Mucosa of descending colon (tissue), 3 donors: ENCODE results near the gene IPO13. TPM values are rescaled to one million over a fixed set of nuclear protein-coding genes. Genes with fewer than 3 reads are reported as not detected.

Experiments
- ATAC-seq: fragments of 200-7000 bp; cut with Tn5 transposase; one replicate; pipeline ENCODE4 v1.9.1; 2020; ENCODE audit warnings: mild to moderate bottlenecking, moderate library complexity
- DNase-seq, 3 donors: peaks; one replicate each; pipeline ENCODE4 v3.0.0-alpha.2; 2020
- H3K36me3 ChIP-seq: fragments of 200-600 bp; one replicate; pipeline ENCODE4 v1.8.0; 2021; ENCODE audit warnings: low read depth, mild to moderate bottlenecking
- H3K4me1 ChIP-seq: fragments of 200-600 bp; one replicate; pipeline ENCODE4 v1.8.0; 2021; ENCODE audit warnings: low read depth, mild to moderate bottlenecking
- H3K4me3 ChIP-seq: fragments of 200-600 bp; one replicate; pipeline ENCODE4 v1.8.0; 2021; ENCODE audit warnings: mild to moderate bottlenecking
- H3K9me3 ChIP-seq: fragments of 200-600 bp; one replicate; pipeline ENCODE4 v1.8.0; 2021; ENCODE audit warnings: mild to moderate bottlenecking
- intact Hi-C, 2 donors: fragments of 100-400 bp; cut with DNase I in 1 of 2; cut with micrococcal nuclease in 1 of 2; formaldehyde crosslinking; loops; one replicate each; pipeline versions ENCODE4 v1.11.0 to v1.11.1; 2022; cut with DNase I, micrococcal nuclease
- total RNA-seq, 3 donors: library from RNA; stranded (reverse); fragmentation: NEBNext Ultra II Directional in 2 of 3; extraction: Animal tissue kit (Norgen Biotek cat#: 25700) in 2 of 3; gene quantifications; one replicate each; pipeline versions ENCODE4 v1.2.1 to v1.2.4, GENCODE V29; 2021 to 2023
- TF ChIP-seq, protein P1 (sequence below): fragments of 200-600 bp; IDR thresholded peaks from one replicate; pipeline ENCODE4 v1.8.0; 2022; ENCODE audit warnings: antibody characterized with exemption, mild to moderate bottlenecking
- donor health status: DM: no; HTN: no; CAD: no; lungs with moderate emphysema.
- donor health status: DM: no; HTN: no; CAD: no.
- donor health status: DM: no; HTN: yes; CAD: no.

IPO13 gene
- total RNA-seq, 3 donors from 2014 or later = 21.5 to 32.6 (median 22.3) TPM

DNA sequence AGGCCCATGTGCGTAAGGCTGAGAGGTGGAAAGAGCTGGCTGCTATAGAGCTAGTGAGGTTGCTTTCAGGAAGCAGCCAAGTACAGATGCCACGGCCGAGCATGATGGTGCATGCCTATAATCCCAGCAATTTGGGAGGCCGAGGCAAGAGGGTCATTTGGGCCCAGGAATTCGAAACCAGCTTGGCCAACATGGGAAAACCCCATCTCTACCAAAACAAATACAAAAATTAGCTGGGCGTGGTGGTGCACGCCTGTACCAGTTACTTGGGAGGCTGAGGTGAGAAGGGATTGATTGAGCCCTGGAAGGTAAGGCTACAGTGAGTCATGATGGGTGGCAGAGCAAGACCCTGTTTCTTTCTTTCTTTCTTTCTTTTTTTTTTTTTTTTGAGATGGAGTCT lies 47.3 kb downstream of the IPO13 start:
- Histone ChIP-seq H3K4me3 (no peak overlapping the region), H3K36me3 (no peaks in the 10 kb centered on the region), H3K4me1 (peaks cover 21% of the 10 kb centered on the region), H3K9me3 (no peaks in the 10 kb centered on the region)
- intact Hi-C loops = no loop called here
- ATAC-seq = no peak
- no peak for DNase-seq
- TF ChIP-seq, protein P1, sequence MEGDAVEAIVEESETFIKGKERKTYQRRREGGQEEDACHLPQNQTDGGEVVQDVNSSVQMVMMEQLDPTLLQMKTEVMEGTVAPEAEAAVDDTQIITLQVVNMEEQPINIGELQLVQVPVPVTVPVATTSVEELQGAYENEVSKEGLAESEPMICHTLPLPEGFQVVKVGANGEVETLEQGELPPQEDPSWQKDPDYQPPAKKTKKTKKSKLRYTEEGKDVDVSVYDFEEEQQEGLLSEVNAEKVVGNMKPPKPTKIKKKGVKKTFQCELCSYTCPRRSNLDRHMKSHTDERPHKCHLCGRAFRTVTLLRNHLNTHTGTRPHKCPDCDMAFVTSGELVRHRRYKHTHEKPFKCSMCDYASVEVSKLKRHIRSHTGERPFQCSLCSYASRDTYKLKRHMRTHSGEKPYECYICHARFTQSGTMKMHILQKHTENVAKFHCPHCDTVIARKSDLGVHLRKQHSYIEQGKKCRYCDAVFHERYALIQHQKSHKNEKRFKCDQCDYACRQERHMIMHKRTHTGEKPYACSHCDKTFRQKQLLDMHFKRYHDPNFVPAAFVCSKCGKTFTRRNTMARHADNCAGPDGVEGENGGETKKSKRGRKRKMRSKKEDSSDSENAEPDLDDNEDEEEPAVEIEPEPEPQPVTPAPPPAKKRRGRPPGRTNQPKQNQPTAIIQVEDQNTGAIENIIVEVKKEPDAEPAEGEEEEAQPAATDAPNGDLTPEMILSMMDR = no peak

DNA sequence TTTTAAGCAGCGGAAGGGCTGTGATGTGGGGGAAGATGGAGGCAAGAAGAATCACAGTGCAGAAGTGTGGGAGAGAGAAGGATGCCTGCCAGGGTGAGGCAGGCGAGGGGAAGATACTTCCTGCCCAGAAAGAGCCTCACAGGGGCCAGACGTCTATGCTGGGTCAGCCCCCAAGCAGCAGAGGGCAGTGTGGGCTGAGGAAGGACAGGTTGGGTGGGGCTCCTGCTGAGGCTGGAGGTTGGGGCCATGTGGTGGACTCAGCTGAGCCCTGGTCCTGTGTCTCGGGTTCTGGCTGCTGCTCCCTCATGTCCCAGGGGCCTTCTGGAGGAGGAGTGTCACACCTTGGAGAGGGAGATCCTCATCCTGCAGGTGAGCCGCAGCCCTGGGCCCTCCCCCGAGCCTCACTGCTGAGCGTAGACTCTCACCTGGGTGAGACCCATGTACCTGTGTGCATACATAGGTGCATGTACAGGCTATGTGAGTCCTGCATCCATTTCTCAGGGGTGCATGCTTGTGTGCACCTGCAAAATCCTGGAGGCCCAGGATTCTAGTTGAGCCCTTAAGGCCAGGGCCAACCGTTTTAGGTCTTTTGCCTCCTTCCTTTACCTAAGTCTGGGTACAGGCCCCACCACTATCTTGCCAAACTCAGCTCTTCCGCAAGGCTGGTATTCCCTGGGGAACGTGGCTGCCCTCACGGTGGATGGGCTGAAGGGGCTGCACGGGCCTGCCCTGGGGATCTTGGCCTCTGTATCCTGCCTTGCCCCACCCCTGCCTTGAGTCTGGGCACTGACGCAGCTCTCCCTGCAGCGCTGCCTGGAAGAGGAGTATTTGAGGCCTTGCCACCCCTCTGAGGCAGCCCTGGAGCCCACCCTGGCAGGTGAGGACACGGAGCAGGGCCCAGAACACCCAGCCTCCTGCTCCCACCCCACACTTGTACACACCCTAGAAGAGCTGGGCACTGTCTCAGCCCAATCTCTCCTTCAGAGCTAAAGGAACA lies 48.3 kb downstream of the IPO13 start:
- intact Hi-C loops = no loop called here

DNA sequence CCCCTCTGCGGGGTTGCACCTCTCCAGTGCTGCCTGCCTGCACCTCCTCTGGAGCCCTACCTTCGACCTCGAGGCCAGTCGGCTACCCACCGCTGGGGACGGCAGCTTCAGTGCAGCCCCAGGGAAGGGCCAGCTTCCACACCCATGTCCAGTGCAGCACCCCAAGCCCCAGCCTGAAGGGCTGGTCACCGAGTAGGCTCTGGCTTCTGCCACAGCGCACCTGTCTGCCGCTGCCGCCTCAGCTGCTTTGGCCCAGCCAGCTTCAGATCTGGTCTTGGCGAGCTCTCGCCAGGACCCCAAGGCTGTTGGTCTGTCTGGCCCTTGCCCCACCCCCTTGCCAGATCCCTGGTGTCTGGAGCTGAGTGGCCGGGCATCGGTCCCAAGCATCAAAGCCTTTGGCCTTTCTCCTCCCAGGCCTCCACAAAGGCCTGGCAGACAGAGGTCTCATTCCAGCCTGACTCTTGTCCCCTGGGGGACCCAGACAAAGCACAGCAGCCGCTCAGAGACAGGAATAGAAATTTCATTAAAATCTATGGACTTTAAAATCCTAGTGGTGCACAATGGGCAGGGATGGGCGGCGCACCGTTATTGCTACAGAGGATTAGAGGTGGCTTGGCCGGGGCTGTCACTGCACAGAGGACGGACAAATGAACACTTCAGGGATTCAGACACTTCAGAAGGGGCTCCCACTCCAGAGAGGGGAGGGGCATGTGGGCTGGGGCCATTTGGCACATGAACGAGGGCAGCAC lies 49.4 kb downstream of the IPO13 start:
- peak in 1 of 3 donors; percentile 53 for DNase-seq
- no peak overlapping the region for H3K4me3 ChIP-seq
- ATAC-seq = no peak
- H3K36me3 ChIP-seq = no peaks in the 10 kb centered on the region
- intact Hi-C loops = no loop called here
- no peaks in the 10 kb centered on the region for H3K9me3 ChIP-seq
- TF ChIP-seq, protein P1 = no peak
- H3K4me1 ChIP-seq = peaks cover 14% of the 10 kb centered on the region

More for the DNA sequence above, 48.3 kb downstream of the IPO13 start:
- no peaks in the 10 kb centered on the region for H3K36me3 ChIP-seq
- TF ChIP-seq, protein P1 = no peak
- DNase-seq (peak in 2 of 3 donors; percentile 57 to 59), ATAC-seq (peak; percentile 14)
- H3K4me3 ChIP-seq = no peak overlapping the region
- H3K9me3 ChIP-seq = no peaks in the 10 kb centered on the region
- peaks cover 21% of the 10 kb centered on the region for H3K4me1 ChIP-seq

DNA sequence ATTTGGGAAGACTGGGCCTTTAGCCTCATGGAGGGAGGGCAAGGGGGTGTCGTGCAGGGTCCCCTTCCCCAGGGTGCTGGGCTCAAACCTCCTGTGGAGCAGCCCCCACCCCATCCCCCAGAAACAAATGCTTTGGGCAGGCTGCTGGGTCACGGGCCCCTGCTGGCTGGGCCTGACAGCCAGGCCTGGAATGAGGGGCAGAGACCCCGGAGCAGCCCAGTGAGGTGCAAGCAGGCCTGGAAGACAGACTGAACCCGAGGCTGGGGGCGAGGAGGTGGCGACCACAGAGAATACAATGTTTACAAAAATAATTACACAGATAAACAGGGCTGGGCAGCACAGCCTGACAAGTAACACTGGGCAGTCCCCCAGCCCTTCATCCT lies 50.0 kb downstream of the IPO13 start:
- intact Hi-C loops = no loop called here
- no peaks in the 10 kb centered on the region for H3K9me3 ChIP-seq
- H3K4me3 ChIP-seq = no peak overlapping the region
- ATAC-seq (no peak), DNase-seq (no peak)
- TF ChIP-seq, protein P1 = no peak
- no peaks in the 10 kb centered on the region for H3K36me3 ChIP-seq
- H3K4me1 ChIP-seq = peaks cover 14% of the 10 kb centered on the region

DNA sequence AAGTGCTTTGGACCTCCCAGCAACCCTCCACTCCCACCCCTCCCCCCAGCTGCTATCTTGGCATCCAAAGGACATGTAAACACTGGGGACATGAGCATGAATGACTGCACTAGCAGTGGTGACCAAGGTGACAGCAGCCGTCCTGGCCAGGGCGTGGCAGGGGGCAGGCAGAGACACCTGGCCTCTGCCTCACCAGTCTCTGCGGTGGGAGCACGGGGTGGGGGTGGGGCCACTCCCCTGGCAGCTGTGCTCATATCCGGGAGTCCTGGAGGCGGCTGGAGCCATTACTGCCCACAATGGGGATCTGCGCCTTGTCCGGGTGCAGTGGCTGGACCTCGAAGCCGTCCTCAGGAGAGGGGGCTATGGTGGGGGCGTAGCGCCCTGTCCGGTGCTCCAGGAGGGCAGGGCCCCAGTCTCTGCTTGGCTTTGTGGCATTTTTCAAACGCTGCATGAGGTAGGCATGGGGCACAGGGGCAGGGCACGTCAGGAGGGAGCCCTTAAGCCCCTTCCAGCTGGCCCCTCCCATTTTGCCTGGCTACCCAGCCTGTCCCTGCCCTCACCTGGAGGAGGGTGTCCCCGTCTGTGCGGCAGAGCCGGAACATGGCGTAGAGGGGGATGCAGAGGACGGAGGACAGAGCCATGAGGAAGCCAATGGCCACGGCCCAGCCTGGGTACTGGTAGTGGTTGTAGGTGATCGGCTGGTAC lies 50.7 kb downstream of the IPO13 start:
- DNase-seq = peak; percentile 53 to 80 (median 69)
- H3K4me3 ChIP-seq = no peak overlapping the region
- peaks cover 9% of the 10 kb centered on the region for H3K4me1 ChIP-seq
- TF ChIP-seq, protein P1 = no peak
- ATAC-seq = peak; percentile 80
- H3K36me3 ChIP-seq = no peaks in the 10 kb centered on the region
- no peaks in the 10 kb centered on the region for H3K9me3 ChIP-seq
- intact Hi-C loops = no loop called here
